Gastrocnemius medialis (tissue), 4 donors: ENCODE measurements around the gene PLAC8.
A peak's percentile ranks its signal among the peaks of the same experiment; 100 is the strongest.

ENCODE experiments used
- POLR2A ChIP-seq, 2 donors: fragments of 450-650 bp; IDR thresholded peaks; one replicate each; pipeline ENCODE4 v1.6.1; 2017; ENCODE audit warnings: antibody characterized with exemption in 2 of 2, mild to moderate bottlenecking in 2 of 2, moderate library complexity in 2 of 2
- TF ChIP-seq, protein P1 (sequence below), 5 experiments: fragments of 450-650 bp in 3 of 5; fragments of 200-600 bp in 2 of 5; sonication (generic) in 2 of 5; IDR thresholded peaks in 4 of 5; conservative IDR thresholded peaks in 1 of 5; 1 replicate in 4 of 5; 2 replicates in 1 of 5; pipeline ENCODE4 v1.5.1; 2016 to 2019; ENCODE audit warnings: antibody characterized with exemption in 5 of 5, mild to moderate bottlenecking in 3 of 5, moderate library complexity in 3 of 5

- TF ChIP-seq, protein P1, sequence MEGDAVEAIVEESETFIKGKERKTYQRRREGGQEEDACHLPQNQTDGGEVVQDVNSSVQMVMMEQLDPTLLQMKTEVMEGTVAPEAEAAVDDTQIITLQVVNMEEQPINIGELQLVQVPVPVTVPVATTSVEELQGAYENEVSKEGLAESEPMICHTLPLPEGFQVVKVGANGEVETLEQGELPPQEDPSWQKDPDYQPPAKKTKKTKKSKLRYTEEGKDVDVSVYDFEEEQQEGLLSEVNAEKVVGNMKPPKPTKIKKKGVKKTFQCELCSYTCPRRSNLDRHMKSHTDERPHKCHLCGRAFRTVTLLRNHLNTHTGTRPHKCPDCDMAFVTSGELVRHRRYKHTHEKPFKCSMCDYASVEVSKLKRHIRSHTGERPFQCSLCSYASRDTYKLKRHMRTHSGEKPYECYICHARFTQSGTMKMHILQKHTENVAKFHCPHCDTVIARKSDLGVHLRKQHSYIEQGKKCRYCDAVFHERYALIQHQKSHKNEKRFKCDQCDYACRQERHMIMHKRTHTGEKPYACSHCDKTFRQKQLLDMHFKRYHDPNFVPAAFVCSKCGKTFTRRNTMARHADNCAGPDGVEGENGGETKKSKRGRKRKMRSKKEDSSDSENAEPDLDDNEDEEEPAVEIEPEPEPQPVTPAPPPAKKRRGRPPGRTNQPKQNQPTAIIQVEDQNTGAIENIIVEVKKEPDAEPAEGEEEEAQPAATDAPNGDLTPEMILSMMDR (IDR thresholded peaks at IDR 0.05 in 4 of 5, conservative IDR thresholded peaks at IDR 0.05 in 1 of 5) = peak in 1 of 5 experiments; percentile 12
- TF ChIP-seq POLR2A (IDR thresholded peaks at IDR 0.05) = no peak
Measured at GRCh38 chr4:83093060-83093640, 21.4 kb downstream of the PLAC8 start.
